Muscle layer of colon (tissue), 2 donors: Measurements from ENCODE around the gene SPDEF.

ENCODE experiments used
- H3K27ac ChIP-seq: one replicate; pipeline ENCODE4 v1.7.0; 2013; ENCODE audit warnings: low read depth, mild to moderate bottlenecking, low read length, moderate library complexity
- H3K27me3 ChIP-seq, 2 donors: one replicate each; pipeline ENCODE4 v1.7.0; 2013; ENCODE audit warnings: low read length in 2 of 2, mild to moderate bottlenecking in 2 of 2; ENCODE audit not compliant: insufficient read depth in 2 of 2, control insufficient read depth in 1 of 2
- H3K36me3 ChIP-seq: one replicate; pipeline ENCODE4 v1.7.0; 2013; ENCODE audit warnings: mild to moderate bottlenecking, low read length; ENCODE audit not compliant: insufficient read depth
- H3K4me1 ChIP-seq: one replicate; pipeline ENCODE4 v1.7.0; 2013; ENCODE audit warnings: mild to moderate bottlenecking, low read length; ENCODE audit not compliant: insufficient read depth
- H3K4me3 ChIP-seq, 2 donors: one replicate each; pipeline ENCODE4 v1.7.0; 2013; ENCODE audit warnings: low read length in 2 of 2, low read depth in 1 of 2, mild to moderate bottlenecking in 1 of 2, moderate library complexity in 1 of 2
- H3K9ac ChIP-seq: one replicate; pipeline ENCODE4 v1.7.0; 2013; ENCODE audit warnings: low read length
- H3K9me3 ChIP-seq: one replicate; pipeline ENCODE4 v1.7.0; 2013; ENCODE audit warnings: mild to moderate bottlenecking, low read length
- donor health status: abdominal sarcoma.
- donor health status: Adenocarcinoma of cecum.

SPDEF gene

GRCh38 chr6:34581561-34581920 is 25.4 kb upstream of the SPDEF start:
- Histone ChIP-seq H3K27me3 (no peaks in the 10 kb centered on the region), H3K4me1 (peaks cover 4% of the 10 kb centered on the region), H3K4me3 (no peak overlapping the region), H3K9me3 (no peaks in the 10 kb centered on the region), H3K9ac (no peak overlapping the region), H3K27ac (no peak overlapping the region), H3K36me3 (peaks cover 5% of the 10 kb centered on the region)

GRCh38 chr6:34580707-34581560 is 24.8 kb upstream of the SPDEF start:
- Histone ChIP-seq H3K27ac (no peak overlapping the region), H3K4me1 (peaks cover 4% of the 10 kb centered on the region), H3K36me3 (peaks cover 5% of the 10 kb centered on the region), H3K27me3 (no peaks in the 10 kb centered on the region), H3K9me3 (no peaks in the 10 kb centered on the region), H3K4me3 (no peak overlapping the region), H3K9ac (no peak overlapping the region)

GRCh38 chr6:34578445-34579262 is 22.5 kb upstream of the SPDEF start:
- H3K27me3 ChIP-seq = no peaks in the 10 kb centered on the region
- H3K4me3 ChIP-seq = no peak overlapping the region
- no peak overlapping the region for H3K27ac ChIP-seq
- H3K36me3 ChIP-seq = peaks cover 2% of the 10 kb centered on the region
- no peaks in the 10 kb centered on the region for H3K4me1 ChIP-seq
- no peak overlapping the region for H3K9ac ChIP-seq
- no peaks in the 10 kb centered on the region for H3K9me3 ChIP-seq

DNA sequence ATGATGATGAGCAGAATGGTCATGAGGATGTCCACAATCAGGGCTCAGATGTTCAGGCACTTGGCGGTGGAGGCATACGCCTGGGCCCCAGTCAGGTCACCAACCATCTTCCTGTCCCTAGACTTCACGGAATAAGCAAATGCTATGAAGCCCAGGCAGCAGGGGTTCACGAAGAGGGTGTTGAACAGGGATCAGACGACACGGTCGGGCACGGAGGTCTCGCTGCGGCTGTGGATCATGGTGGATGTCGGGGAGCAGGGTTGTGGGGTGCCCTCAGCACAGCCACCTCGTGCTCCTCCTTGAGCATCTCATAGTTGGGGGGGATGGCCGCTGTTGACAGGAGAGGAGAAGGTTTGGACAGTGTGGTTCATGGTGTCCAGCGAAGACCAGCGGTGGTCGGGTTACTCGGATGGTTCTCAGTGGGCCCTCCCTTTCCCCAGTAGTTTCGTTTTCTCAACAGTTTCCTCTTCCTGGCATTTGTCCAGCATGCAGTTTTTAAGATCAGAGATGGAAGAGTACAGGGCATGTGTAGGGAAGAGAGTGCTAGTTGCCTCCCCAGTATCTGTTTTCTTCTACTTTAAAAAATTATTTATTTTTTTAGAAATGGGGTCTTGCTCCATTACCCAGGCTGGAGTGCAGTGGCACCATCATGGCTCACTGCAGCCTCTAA is 20.3 kb upstream of the SPDEF start:
- H3K9me3 ChIP-seq = no peaks in the 10 kb centered on the region
- no peaks in the 10 kb centered on the region for H3K36me3 ChIP-seq
- H3K4me3 ChIP-seq = no peak overlapping the region
- H3K27ac ChIP-seq = no peak overlapping the region
- no peaks in the 10 kb centered on the region for H3K4me1 ChIP-seq
- no peaks in the 10 kb centered on the region for H3K27me3 ChIP-seq
- no peak overlapping the region for H3K9ac ChIP-seq

DNA sequence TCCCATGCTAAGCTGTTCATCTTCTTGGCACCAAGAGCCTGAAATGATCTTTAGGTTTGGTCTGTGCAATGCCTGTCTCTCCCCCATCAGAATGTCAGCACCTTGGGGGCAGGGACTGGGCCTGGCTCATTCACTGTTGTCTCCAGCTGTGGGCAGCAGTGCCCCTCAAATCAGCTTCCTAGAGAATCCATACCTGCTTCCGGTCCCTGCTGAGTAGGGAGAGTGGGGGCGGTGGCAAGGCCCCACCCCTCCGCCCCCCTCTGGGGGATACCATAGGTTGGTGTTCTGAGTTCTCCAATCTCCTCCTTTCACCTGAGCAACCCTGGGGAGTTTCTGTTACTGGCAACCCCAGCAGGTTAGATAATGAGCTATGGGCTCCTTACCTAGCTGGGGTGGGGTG is 19.2 kb upstream of the SPDEF start:
- Histone ChIP-seq H3K36me3 (no peaks in the 10 kb centered on the region), H3K4me3 (no peak overlapping the region), H3K27me3 (peaks cover 0 to 4% of the 10 kb centered on the region in 2 donors), H3K4me1 (no peaks in the 10 kb centered on the region), H3K27ac (no peak overlapping the region), H3K9me3 (no peaks in the 10 kb centered on the region), H3K9ac (no peak overlapping the region)

DNA sequence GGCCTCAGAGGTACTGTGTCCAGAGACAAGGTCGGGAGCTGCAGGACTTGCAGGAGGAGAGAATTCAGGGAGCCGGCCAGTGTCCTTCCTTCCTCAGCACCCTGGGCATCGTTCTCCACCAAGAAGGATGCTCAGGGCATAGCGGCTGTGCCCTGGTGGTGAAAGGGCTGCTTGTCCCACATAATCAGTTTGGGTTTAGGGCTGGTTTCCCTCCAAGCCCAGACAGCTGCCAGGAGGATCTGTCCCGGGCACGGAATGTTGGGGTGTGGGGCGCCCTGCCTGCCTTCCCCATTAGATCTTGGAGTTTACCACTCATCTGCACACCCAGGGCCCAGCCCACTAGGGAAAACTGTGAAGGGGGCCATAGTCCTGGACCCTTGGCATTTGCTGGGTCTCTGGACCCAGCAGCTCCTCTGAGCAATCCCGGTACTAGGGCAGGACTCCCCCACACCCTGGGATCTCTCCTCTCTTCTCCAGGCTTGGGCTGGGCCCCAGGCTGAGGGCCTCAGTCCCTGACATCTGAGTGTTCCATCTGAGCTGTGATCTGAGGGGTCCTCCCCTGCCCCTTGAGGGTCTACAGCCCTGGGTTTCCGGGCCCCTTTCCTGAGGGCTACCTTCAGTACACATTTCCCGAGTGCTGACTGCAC is 18.6 kb upstream of the SPDEF start:
- Histone ChIP-seq H3K27me3 (peaks cover 0 to 9% of the 10 kb centered on the region in 2 donors), H3K4me1 (no peaks in the 10 kb centered on the region), H3K9me3 (no peaks in the 10 kb centered on the region), H3K36me3 (no peaks in the 10 kb centered on the region), H3K27ac (no peak overlapping the region), H3K4me3 (no peak overlapping the region), H3K9ac (no peak overlapping the region)

GRCh38 chr6:34573567-34574183 is 17.5 kb upstream of the SPDEF start:
- H3K27me3 ChIP-seq = peaks cover 0 to 20% of the 10 kb centered on the region in 2 donors
- no peaks in the 10 kb centered on the region for H3K4me1 ChIP-seq
- H3K36me3 ChIP-seq = no peaks in the 10 kb centered on the region
- no peak overlapping the region for H3K4me3 ChIP-seq
- H3K27ac ChIP-seq = no peak overlapping the region
- H3K9me3 ChIP-seq = no peaks in the 10 kb centered on the region
- H3K9ac ChIP-seq = no peak overlapping the region

- H3K27me3 ChIP-seq = peaks cover 0 to 20% of the 10 kb centered on the region in 2 donors
- no peak overlapping the region for H3K27ac ChIP-seq
- H3K4me1 ChIP-seq = no peaks in the 10 kb centered on the region
- no peaks in the 10 kb centered on the region for H3K9me3 ChIP-seq
- no peak overlapping the region for H3K4me3 ChIP-seq
- no peaks in the 10 kb centered on the region for H3K36me3 ChIP-seq
- no peak overlapping the region for H3K9ac ChIP-seq
Measured at GRCh38 chr6:34572585-34572984, 16.5 kb upstream of the SPDEF start.

DNA sequence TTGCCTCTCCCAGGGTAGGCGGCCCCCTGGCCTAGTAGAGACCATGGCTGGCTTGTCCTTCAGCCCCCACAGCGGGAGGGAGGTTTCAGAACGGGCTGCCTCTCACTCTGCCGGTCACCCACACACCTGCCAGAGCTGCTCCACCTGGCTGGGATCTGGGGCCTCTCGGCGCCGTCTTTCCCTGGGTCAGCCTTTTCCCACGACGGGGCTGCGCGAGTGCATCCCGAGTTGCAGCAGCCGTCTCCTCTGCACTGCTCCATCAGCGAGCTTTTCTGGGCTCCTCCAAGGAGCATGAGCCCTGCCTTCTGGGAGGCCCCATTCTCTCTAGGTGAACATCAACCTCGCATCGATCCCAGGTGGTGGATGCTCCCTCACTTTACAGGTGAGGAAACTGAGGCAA is 15.9 kb upstream of the SPDEF start:
- Histone ChIP-seq H3K4me3 (no peak overlapping the region), H3K9ac (no peak overlapping the region), H3K9me3 (no peaks in the 10 kb centered on the region), H3K36me3 (no peaks in the 10 kb centered on the region), H3K27ac (no peak overlapping the region), H3K4me1 (no peaks in the 10 kb centered on the region), H3K27me3 (peaks cover 0 to 20% of the 10 kb centered on the region in 2 donors)

- Histone ChIP-seq H3K36me3 (no peaks in the 10 kb centered on the region), H3K9ac (no peak overlapping the region), H3K27ac (no peak overlapping the region), H3K27me3 (peaks cover 0 to 20% of the 10 kb centered on the region in 2 donors), H3K4me3 (no peak overlapping the region), H3K9me3 (no peaks in the 10 kb centered on the region), H3K4me1 (no peaks in the 10 kb centered on the region)
Measured at GRCh38 chr6:34571388-34571787, 15.3 kb upstream of the SPDEF start.
